H1 (cell line): ENCODE measurements around the gene SPACDR. TPM values are rescaled to one million over a fixed set of nuclear protein-coding genes. Genes with fewer than 3 reads are reported as not detected.

ENCODE experiments used
- CTCF ChIA-PET: fragments of 300-600 bp; sonication (Branson Sonifier 250); formaldehyde crosslinking; loops from one replicate; lab custom pipeline; 2021; ENCODE audit not compliant: partially characterized antibody; lab: Charles Lee
- POLR2A ChIA-PET: fragments of 300-600 bp; sonication (Branson Sonifier 250); formaldehyde crosslinking; loops from one replicate; lab custom pipeline; 2021; ENCODE audit warnings: inconsistent platforms; ENCODE audit not compliant: partially characterized antibody; lab: Charles Lee
- DNase-seq, 2 experiments: peaks; one replicate each; pipeline versions ENCODE4 v3.0.0 to v3.0.0-alpha.2; 2010 to 2022; ENCODE audit warnings: low spot score in 2 of 2, low read depth in 1 of 2, mixed read lengths in 1 of 2
- FAIRE-seq: peaks from 2 replicates; lab custom pipeline; 2011; peaks lifted over from hg19 to GRCh38; lab: Jason Lieb, UNC
- H2AFZ ChIP-seq: 2 replicates; pipeline ENCODE4 v1.8.1; 2012; ENCODE audit warnings: low read length, inconsistent platforms
- H2AK5ac ChIP-seq: 2 replicates; pipeline ENCODE4 v1.6.1; 2013; ENCODE audit warnings: low read depth, low read length
- H2BK120ac ChIP-seq: replicated peaks from 2 replicates; pipeline ENCODE3; 2013; ENCODE audit warnings: low read depth, low read length, inconsistent platforms
- H2BK12ac ChIP-seq: 2 replicates; pipeline ENCODE4 v1.6.1; 2013; ENCODE audit warnings: low read depth, low read length
- H2BK15ac ChIP-seq: 2 replicates; pipeline ENCODE4 v1.6.1; 2013; ENCODE audit warnings: low read length
- H2BK20ac ChIP-seq: 2 replicates; pipeline ENCODE4 v1.6.1; 2013; ENCODE audit warnings: low read length
- H2BK5ac ChIP-seq: 2 replicates; pipeline ENCODE4 v1.6.1; 2013; ENCODE audit warnings: low read depth, low read length
- H3K14ac ChIP-seq: 2 replicates; pipeline ENCODE4 v1.6.1; 2013; ENCODE audit warnings: inconsistent platforms; ENCODE audit not compliant: insufficient read length
- H3K18ac ChIP-seq: 2 replicates; pipeline ENCODE4 v1.6.1; 2013; ENCODE audit warnings: low read length; ENCODE audit errors: extremely low read depth
- H3K23ac ChIP-seq: 2 replicates; pipeline ENCODE4 v1.6.1; 2013; ENCODE audit warnings: inconsistent platforms; ENCODE audit not compliant: insufficient read length
- H3K23me2 ChIP-seq: 2 replicates; pipeline ENCODE4 v1.6.1; 2013; ENCODE audit warnings: low read depth, low read length
- H3K27ac ChIP-seq: 2 replicates; pipeline ENCODE4 v1.6.1; 2011; ENCODE audit warnings: low read depth, low read length, inconsistent platforms
- H3K27me3 ChIP-seq, 4 experiments: replicated peaks in 1 of 4; 1 replicate in 1 of 4; 2 replicates in 3 of 4; pipeline versions ENCODE4 v1.6.1 to v1.8.1; 2011 to 2013; ENCODE audit warnings: low read length in 3 of 4, mild to moderate bottlenecking in 3 of 4, inconsistent platforms in 2 of 4, mixed read lengths in 2 of 4, moderate library complexity in 1 of 4; ENCODE audit not compliant: control insufficient read depth in 3 of 4, insufficient read depth in 3 of 4; ENCODE audit errors: extremely low read depth in 1 of 4
- H3K36me3 ChIP-seq, 4 experiments: 2 replicates each; pipeline versions ENCODE4 v1.6.1 to v1.8.1; 2011 to 2013; ENCODE audit warnings: mild to moderate bottlenecking in 4 of 4, low read length in 3 of 4, moderate library complexity in 2 of 4, control low read depth in 1 of 4, inconsistent platforms in 1 of 4; ENCODE audit not compliant: insufficient read depth in 4 of 4, control insufficient read depth in 2 of 4
- H3K4ac ChIP-seq: replicated peaks from 2 replicates; pipeline ENCODE3; 2013; ENCODE audit warnings: low read length, low read depth, mixed read lengths, inconsistent platforms; ENCODE audit not compliant: insufficient read length
- H3K4me1 ChIP-seq, 4 experiments: replicated peaks in 1 of 4; 1 replicate in 1 of 4; 2 replicates in 3 of 4; pipeline versions ENCODE4 v1.6.1 to v1.8.1; 2011 to 2013; ENCODE audit warnings: low read length in 3 of 4, inconsistent platforms in 2 of 4, mixed read lengths in 1 of 4; ENCODE audit not compliant: insufficient read depth in 4 of 4, control insufficient read depth in 3 of 4
- H3K4me2 ChIP-seq, 2 experiments: 2 replicates each; pipeline versions ENCODE4 v1.6.1 to v1.8.1; 2011 to 2013; ENCODE audit warnings: low read depth in 2 of 2, low read length in 2 of 2, control low read depth in 1 of 2, inconsistent platforms in 1 of 2, mild to moderate bottlenecking in 1 of 2; ENCODE audit not compliant: insufficient read depth in 1 of 2
- H3K4me3 ChIP-seq, 4 experiments: fragments of 200-600, 300-600 bp in 1 of 4; sonication (generic), shearing (Covaris generic), sonication (Bioruptor Twin) in 1 of 4; 2 replicates each; pipeline versions ENCODE4 v1.5.1 to v1.8.1; 2011 to 2016; ENCODE audit warnings: low read length in 4 of 4, low read depth in 3 of 4, control low read depth in 2 of 4, inconsistent platforms in 2 of 4, mild to moderate bottlenecking in 2 of 4, mixed read lengths in 1 of 4, moderate library complexity in 1 of 4; ENCODE audit not compliant: insufficient read depth in 2 of 4; ENCODE audit errors: extremely low read depth in 1 of 4
- H3K56ac ChIP-seq: replicated peaks from 2 replicates; pipeline ENCODE3; 2013; ENCODE audit warnings: low read depth, mild to moderate bottlenecking, mixed read lengths, low read length, inconsistent platforms; ENCODE audit not compliant: insufficient read length
- H3K79me1 ChIP-seq: 2 replicates; pipeline ENCODE4 v1.6.1; 2013; ENCODE audit warnings: low read depth, low read length, control low read depth
- H3K79me2 ChIP-seq, 2 experiments: 2 replicates each; pipeline versions ENCODE4 v1.6.1 to v1.8.1; 2012 to 2013; ENCODE audit warnings: low read length in 2 of 2, mild to moderate bottlenecking in 2 of 2, inconsistent platforms in 1 of 2; ENCODE audit not compliant: insufficient read depth in 2 of 2, control insufficient read depth in 1 of 2
- H3K9ac ChIP-seq, 4 experiments: replicated peaks in 1 of 4; 1 replicate in 1 of 4; 2 replicates in 3 of 4; pipeline versions ENCODE4 v1.6.1 to v1.8.1; 2011 to 2013; ENCODE audit warnings: low read depth in 3 of 4, low read length in 3 of 4, control low read depth in 2 of 4, mild to moderate bottlenecking in 2 of 4, moderate library complexity in 2 of 4, inconsistent platforms in 1 of 4; ENCODE audit errors: extremely low read depth in 1 of 4
- H3K9me3 ChIP-seq, 2 experiments: 2 replicates each; pipeline versions ENCODE4 v1.6.1 to v1.8.1; 2012 to 2013; ENCODE audit warnings: mild to moderate bottlenecking in 2 of 2, moderate library complexity in 2 of 2, control low read depth in 1 of 2, inconsistent platforms in 1 of 2, low read depth in 1 of 2, low read length in 1 of 2, mixed read lengths in 1 of 2; ENCODE audit not compliant: insufficient read depth in 2 of 2
- H4K20me1 ChIP-seq, 2 experiments: replicated peaks in 1 of 2; 2 replicates each; pipeline versions ENCODE3 to v1.8.1; 2011 to 2013; ENCODE audit warnings: inconsistent platforms in 2 of 2, low read length in 2 of 2, mild to moderate bottlenecking in 1 of 2; ENCODE audit not compliant: insufficient read depth in 2 of 2, control insufficient read depth in 1 of 2
- H4K5ac ChIP-seq: 2 replicates; pipeline ENCODE4 v1.6.1; 2013; ENCODE audit warnings: low read length, low read depth, mixed read lengths, inconsistent platforms; ENCODE audit not compliant: insufficient read length
- H4K8ac ChIP-seq: 2 replicates; pipeline ENCODE4 v1.8.0; 2013; ENCODE audit warnings: mild to moderate bottlenecking, moderate library complexity, low read length, inconsistent platforms; ENCODE audit not compliant: insufficient read depth; ENCODE audit errors: extremely low read depth
- H4K91ac ChIP-seq: replicated peaks from 2 replicates; pipeline ENCODE3; 2013; ENCODE audit warnings: low read length, mixed read lengths, inconsistent platforms; ENCODE audit not compliant: insufficient read length
- CEBPB ChIP-seq: IDR thresholded peaks from 2 replicates; pipeline ENCODE4 v1.6.1; 2012; ENCODE audit warnings: low read depth, low read length
- CHD2 ChIP-seq: IDR thresholded peaks from 2 replicates; pipeline ENCODE4 v1.6.1; 2012; ENCODE audit warnings: low read length, improper control_type of control experiment
- FOSL1 ChIP-seq: IDR thresholded peaks from 2 replicates; pipeline ENCODE4 v1.6.1; 2011; ENCODE audit warnings: mild to moderate bottlenecking, low read depth, low read length, moderate library complexity; ENCODE audit not compliant: insufficient read depth
- HDAC6 ChIP-seq: IDR thresholded peaks from one replicate; pipeline ENCODE4 v1.7.1; 2012; ENCODE audit warnings: low read depth, mild to moderate bottlenecking, inconsistent platforms, low read length, moderate library complexity
- POLR2A ChIP-seq, 2 experiments: IDR thresholded peaks; 1 replicate in 1 of 2; 2 replicates in 1 of 2; pipeline ENCODE4 v1.6.1; 2011; ENCODE audit warnings: low read depth in 2 of 2, low read length in 2 of 2, mild to moderate bottlenecking in 2 of 2; ENCODE audit errors: control extremely low read depth in 1 of 2
- RXRA ChIP-seq: IDR thresholded peaks from 2 replicates; pipeline ENCODE4 v1.6.1; 2011; ENCODE audit warnings: low read depth, mild to moderate bottlenecking, low read length, moderate library complexity; ENCODE audit not compliant: insufficient read depth
- SP2 ChIP-seq: IDR thresholded peaks from 2 replicates; pipeline ENCODE4 v1.6.1; 2012; ENCODE audit warnings: mild to moderate bottlenecking, low read length, inconsistent platforms
- WGBS, 2 experiments: shearing (Covaris generic) in 1 of 2; methylation state at CpG; one replicate each; pipeline versions ENCODE4 v1.1.6 to v1.1.7; 2013 to 2015; ENCODE audit warnings: low lambda C conversion rate in 2 of 2, mixed read lengths in 2 of 2, inconsistent platforms in 1 of 2, low coverage in 1 of 2, missing lambda C conversion rate in 1 of 2; ENCODE audit not compliant: insufficient replicate concordance in 2 of 2, insufficient coverage in 1 of 2, insufficient read length in 1 of 2; ENCODE audit errors: extremely low coverage in 1 of 2, missing lambda C conversion rate in 1 of 2; 5-methylcytosine and 5-hydroxymethylcytosine counted together
- polyA plus RNA-seq, 7 experiments: library from polyadenylated mRNA; depleted of rRNA in 3 of 7; stranded (reverse) in 5 of 7; unstranded in 2 of 7; fragments of >200 nt in 5 of 7; fragments of 200-250 nt in 2 of 7; gene quantifications; 1 replicate in 5 of 7; 2 replicates in 1 of 7; 4 replicates in 1 of 7; pipeline versions ENCODE4 v1.2.1 to v1.2.3, GENCODE V29; 2011 to 2013; ENCODE audit warnings: missing spikeins in 2 of 7, mixed read lengths in 2 of 7
- total RNA-seq: library from RNA; stranded (reverse); fragmentation: NEBNext Ultra II Directional; extraction: Animal tissue kit (Norgen Biotek cat#: 25700); gene quantifications from 2 replicates; pipeline ENCODE4 v1.2.1, GENCODE V29; 2021

SPACDR gene
- total and polyA plus RNA-seq, 2 of the 8 experiments (the other 6 are each of a cell fraction or from before 2014, with no cell fraction given): 0.26 TPM; not detected in 1

- Histone ChIP-seq H3K36me3 (peaks cover 0 to 3% (median 0%) of the 10 kb centered on the region in 4 experiments; a peak in 1 of 8 replicates), H4K20me1 (no peaks in the 10 kb centered on the region), H3K9me3 (no peaks in the 10 kb centered on the region), H2BK5ac (no peak overlapping the region), H2AFZ (no peak overlapping the region), H3K79me1 (no peaks in the 10 kb centered on the region; the same call in 1 of the 2 replicates), H3K27me3 (no peaks in the 10 kb centered on the region), H3K9ac (no peak overlapping the region), H2BK12ac (no peak overlapping the region), H3K56ac (no peak overlapping the region), H3K23ac (no peak overlapping the region), H3K18ac (no peak overlapping the region; the same call in 1 of the 2 replicates), H3K4me2 (peak overlapping the region in 1 of 2 experiments; percentile 34; a peak in 2 of 4 replicates), H3K79me2 (no peaks in the 10 kb centered on the region), H3K27ac (no peak overlapping the region), H3K14ac (no peak overlapping the region), H2BK120ac (no peak overlapping the region), H4K5ac (no peak overlapping the region), H2BK20ac (no peak overlapping the region), H2AK5ac (0 out of 2 replicates have a peak overlapping the region, but pooled peaks have one; percentile 24), H2BK15ac (no peak overlapping the region), H3K23me2 (peaks cover 3% of the 10 kb centered on the region; the same call in 1 of the 2 replicates), H4K91ac (no peak overlapping the region), H3K4ac (no peak overlapping the region), H3K4me1 (peaks cover 0 to 17% (median 8%) of the 10 kb centered on the region in 4 experiments; a peak in 6 of 7 replicates), H3K4me3 (no peak overlapping the region), H4K8ac (no peak overlapping the region)
- DNase-seq (no peak), FAIRE-seq (no peak)
- ChIA-PET CTCF (interaction anchor here (0.7 to 11.3 kb wide), 11 partner anchors 10 to 873 kb away, joined by 3 to 152 read pairs (median 4); partner anchors contain the start of gene SPACDR), POLR2A (interaction anchor here (4.3 kb wide), 1 partner anchor 47 kb away, joined by 20 read pairs; the partner anchor contains the start of genes MEPCE and ZCWPW1)
- no peak for TF ChIP-seq SP2
- TF ChIP-seq RXRA: no peak
- no peak for TF ChIP-seq HDAC6
- no peak for TF ChIP-seq POLR2A (IDR thresholded peaks at IDR 0.05; ENCODE audit: control extremely low read depth in 1 of 2, low read depth in 2 of 2, low read length in 2 of 2)
- no peak for TF ChIP-seq FOSL1
- no peak for TF ChIP-seq CEBPB
- TF ChIP-seq CHD2: no peak
- WGBS, 2 experiments: 69% methylated on average over 7 of the region's 9 CpGs; no CpG with 5 or more reads in 1 of the 2 experiments
Observed at GRCh38 chr7:100475549-100475948, 11.5 kb upstream of the SPACDR start.
